Measurements from ENCODE around the gene ANKRD30BL. TPM values are rescaled to one million over a fixed set of nuclear protein-coding genes. Genes with fewer than 3 reads are reported as not detected.
"Not testable (repeated sequence)": the region's sequence is repeated elsewhere in the genome, so short reads cannot be mapped to it uniquely, and the experiment has no call there.

The ANKRD30BL gene, protein sequence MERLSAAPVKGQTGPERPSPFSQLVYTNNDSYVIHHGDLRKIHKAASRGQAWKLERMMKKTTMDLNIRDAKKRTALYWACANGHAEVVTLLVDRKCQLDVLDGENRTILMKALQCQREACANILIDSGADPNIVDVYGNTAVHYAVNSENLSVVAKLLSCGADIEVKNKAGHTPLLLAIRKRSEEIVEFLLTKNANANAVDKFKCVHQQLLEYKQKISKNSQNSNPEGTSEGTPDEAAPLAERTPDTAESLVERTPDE
- not detected in 2 replicates for total RNA-seq

DNA sequence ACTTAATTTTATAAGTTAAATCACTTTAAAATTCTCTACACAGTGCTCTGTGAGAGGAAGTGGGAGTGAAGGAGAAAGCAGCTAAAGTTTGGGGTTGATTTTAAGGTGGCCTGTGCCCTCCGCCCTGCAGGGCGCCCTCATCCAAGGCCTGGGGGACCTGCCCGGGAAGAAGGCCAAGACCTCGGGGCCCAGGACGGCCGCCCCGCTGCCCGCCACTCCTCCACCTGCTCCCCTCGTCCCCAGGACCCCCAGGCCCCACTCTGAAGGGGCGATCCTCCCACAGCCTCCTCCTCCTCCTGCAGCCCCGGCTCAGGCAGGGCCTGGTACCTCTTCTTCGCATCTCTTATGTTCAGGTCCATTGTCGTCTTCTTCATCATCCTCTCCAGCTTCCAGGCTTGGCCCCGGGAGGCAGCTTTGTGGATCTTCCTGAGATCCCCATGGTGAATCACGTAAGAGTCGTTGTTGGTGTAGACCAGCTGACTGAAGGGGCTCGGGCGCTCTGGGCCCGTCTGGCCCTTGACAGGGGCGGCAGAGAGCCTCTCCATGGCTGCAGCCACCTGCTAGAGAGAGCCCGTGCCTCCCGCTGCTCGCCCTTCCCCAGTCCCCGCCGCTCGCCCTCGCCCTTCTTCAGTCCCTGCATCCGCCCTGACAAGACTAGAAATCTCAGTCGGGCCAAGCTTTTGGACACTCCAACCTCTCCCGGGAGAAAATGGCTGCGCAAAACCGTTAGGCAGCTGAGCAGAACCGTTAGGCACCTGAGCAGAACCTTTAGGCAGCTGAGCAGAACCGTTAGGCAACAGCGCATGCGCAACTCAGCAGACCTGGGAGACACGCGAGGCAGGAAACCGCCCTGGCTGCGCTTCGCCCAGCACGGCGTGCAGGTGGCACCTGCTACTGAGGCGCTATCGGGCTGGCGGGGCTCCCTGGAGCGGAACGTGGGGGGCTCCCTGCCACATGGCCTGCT, at the start of gene ANKRD30BL:
TSS of gene ANKRD30BL (minus strand) at position 792 of the 964 bp plus-strand sequence. CDS start at position 545, 247 bp downstream.
- not testable (repeated sequence) for DNase-seq (ENCODE audit: low read depth)

DNA sequence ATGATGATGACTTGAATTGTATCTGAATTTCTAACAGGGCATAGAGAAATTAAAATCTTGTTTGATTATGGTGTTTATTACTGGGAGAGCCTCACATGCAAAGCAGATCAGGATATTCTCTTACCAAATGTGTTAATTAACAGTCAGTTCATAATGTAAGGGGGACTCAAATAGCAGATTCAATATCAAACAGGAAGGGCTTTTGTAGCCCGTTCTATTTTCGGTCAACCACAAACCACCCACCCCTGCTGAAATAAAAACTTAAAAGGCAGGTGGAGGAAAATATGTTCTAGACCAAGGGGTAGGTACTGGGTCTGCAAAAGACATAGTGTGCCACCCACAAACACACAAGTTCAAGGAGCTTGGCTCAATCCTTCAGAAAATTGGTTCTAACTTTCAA, 41.1 kb upstream of the ANKRD30BL start:
- DNase-seq (ENCODE audit: low read depth): not testable (repeated sequence)

DNA sequence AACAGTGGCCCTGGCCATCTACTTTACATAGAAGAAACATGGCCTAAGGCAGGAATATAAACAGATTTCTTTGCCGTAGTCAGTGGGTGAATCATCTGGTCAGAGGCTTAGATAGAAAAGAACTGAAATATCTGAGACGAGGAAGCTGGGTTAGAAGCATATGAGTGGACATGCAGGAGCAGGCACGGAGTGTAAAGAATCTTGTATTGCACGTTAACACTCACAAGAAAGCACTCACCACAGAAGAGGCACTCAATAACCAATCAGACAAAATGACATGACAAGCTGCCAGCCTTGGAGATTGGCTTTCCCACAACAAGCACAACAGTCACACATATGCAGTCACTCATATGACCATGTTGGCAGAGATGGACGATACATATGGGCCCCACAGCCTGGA, 31.1 kb upstream of the ANKRD30BL start:
- DNase-seq (ENCODE audit: low read depth): not testable (repeated sequence)

DNA sequence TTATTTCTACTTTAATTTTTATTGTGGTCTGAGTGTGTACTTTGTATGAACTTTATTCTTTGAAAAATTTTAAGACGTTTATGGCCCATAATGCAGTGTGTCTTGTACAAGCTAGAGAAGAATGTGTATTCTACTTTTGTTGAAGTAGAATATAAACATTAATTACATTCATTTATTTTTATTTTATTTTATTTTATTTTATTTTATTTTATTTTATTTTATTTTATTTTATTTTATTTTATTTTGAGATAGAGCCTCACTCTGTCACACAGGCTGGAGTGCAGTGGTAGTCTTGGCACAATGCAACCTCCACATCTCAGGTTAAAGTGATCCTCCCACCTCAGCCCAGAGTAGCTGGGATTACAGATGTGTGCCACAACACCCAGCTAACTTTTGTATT, 5.3 kb upstream of the ANKRD30BL start:
- not testable (repeated sequence) for DNase-seq (ENCODE audit: low read depth)

DNA sequence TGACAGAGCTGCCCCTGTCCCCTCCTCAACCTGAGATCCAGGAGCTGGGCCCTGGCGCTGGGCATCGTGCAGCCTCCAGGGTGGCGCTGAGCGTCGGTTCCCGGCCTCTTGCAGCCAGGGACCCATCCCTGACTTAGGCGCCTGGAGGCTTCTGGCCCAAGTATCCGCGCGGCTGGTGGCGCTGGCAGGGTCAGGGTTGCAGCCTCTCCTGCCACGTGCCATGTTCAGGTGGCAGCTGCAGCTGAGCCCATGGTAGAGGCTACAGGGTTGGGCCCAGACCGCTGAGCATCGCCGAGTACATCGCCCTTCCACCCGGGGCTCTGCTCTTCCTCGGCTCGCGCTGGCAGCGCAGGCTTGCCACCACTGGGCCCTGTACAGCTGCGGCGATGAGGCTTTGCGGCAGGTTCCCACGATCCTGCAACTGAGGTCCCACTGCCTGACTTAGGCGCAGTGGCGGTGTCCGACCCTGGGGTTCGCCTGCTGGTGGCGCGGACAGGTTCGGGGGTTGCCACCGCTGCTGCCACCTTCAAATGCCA, 441 bp upstream of the ANKRD30BL start:
- DNase-seq (ENCODE audit: low read depth): not testable (repeated sequence)

DNA sequence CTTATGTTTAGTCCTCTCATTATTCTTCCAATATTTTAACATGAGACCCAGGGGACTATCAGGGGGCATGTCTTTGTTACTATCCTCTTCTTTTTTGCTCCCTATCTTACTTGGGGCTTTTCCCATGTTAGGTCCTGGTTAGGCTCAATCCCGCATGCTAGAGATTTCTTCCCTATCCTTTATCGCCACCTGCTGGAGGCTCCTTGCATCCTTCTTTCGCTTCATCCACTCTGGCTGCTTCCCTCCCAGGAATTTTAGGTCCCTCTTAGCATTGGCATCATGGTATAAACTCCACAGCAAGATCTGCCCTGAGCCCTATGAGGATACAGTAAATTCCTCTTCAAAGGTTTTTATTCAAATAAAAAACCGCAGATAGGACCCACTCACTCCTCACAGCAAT, 15.0 kb downstream of the ANKRD30BL start:
- peak; percentile 32 for DNase-seq (ENCODE audit: low read depth)

Data from renal cortical epithelial cell (primary cell).